AG04449 (cell line): ENCODE data around the gene COBL.

Experiments used
- CTCF ChIA-PET: fragments of 350-600 bp; formaldehyde crosslinking; extraction: SDS; loops from one replicate; lab custom pipeline; 2021; ENCODE audit warnings: antibody characterized with exemption; lab: Yijun Ruan, JAX
- POLR2A ChIA-PET: fragments of 400-600, 350-600 bp; formaldehyde crosslinking; extraction: SDS; loops from one replicate; lab custom pipeline; 2020; ENCODE audit warnings: antibody characterized with exemption, inconsistent platforms; lab: Yijun Ruan, JAX
- DNase-seq: peaks from one replicate; pipeline ENCODE4 v3.0.0-alpha.2; 2010; ENCODE audit warnings: low read depth, low spot score
- H3K4me3 ChIP-seq: 2 replicates; pipeline ENCODE4 v1.5.1; 2011; ENCODE audit warnings: low read depth, mild to moderate bottlenecking, control low read depth, low read length
- TF ChIP-seq, protein P1 (sequence below): IDR thresholded peaks from one replicate; pipeline ENCODE4 v1.5.1; 2011; ENCODE audit warnings: mild to moderate bottlenecking, moderate library complexity, low read length, control low read depth, inconsistent platforms; ENCODE audit not compliant: insufficient read depth; ENCODE audit errors: missing control alignments

The COBL gene

DNA sequence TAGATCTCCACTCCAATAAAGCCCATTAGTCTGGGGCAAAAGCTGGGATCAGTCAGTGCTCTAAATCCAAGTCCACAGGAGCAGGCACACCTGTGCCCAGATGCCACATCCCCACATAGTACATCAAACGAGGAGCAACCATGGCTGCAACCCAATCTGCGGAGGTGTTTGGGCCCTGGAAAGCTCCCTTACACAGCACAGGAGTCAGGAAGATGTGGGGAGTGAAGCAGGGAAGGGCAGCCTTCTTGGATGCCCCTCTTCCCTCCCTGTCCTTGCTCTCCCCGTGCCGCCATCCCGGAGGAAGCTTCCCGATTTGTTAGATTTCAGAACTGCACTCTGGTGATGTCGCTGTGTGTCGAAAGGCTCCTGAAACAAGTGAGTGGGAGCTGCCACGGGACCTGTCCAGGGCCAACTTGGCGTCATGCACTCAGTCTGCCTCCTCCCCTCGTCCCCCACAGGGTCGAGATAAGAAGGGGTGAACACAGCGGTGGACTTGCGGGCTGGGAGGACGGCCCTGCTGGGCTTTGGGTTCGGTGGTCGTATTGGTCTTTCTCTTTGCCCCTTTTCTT, 303.3 kb downstream of the COBL start:
- no peak for DNase-seq
- TF ChIP-seq, protein P1, sequence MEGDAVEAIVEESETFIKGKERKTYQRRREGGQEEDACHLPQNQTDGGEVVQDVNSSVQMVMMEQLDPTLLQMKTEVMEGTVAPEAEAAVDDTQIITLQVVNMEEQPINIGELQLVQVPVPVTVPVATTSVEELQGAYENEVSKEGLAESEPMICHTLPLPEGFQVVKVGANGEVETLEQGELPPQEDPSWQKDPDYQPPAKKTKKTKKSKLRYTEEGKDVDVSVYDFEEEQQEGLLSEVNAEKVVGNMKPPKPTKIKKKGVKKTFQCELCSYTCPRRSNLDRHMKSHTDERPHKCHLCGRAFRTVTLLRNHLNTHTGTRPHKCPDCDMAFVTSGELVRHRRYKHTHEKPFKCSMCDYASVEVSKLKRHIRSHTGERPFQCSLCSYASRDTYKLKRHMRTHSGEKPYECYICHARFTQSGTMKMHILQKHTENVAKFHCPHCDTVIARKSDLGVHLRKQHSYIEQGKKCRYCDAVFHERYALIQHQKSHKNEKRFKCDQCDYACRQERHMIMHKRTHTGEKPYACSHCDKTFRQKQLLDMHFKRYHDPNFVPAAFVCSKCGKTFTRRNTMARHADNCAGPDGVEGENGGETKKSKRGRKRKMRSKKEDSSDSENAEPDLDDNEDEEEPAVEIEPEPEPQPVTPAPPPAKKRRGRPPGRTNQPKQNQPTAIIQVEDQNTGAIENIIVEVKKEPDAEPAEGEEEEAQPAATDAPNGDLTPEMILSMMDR: no peak
- H3K4me3 ChIP-seq: no peak overlapping the region
- POLR2A ChIA-PET: no interaction called here
- CTCF ChIA-PET: no interaction called here

DNA sequence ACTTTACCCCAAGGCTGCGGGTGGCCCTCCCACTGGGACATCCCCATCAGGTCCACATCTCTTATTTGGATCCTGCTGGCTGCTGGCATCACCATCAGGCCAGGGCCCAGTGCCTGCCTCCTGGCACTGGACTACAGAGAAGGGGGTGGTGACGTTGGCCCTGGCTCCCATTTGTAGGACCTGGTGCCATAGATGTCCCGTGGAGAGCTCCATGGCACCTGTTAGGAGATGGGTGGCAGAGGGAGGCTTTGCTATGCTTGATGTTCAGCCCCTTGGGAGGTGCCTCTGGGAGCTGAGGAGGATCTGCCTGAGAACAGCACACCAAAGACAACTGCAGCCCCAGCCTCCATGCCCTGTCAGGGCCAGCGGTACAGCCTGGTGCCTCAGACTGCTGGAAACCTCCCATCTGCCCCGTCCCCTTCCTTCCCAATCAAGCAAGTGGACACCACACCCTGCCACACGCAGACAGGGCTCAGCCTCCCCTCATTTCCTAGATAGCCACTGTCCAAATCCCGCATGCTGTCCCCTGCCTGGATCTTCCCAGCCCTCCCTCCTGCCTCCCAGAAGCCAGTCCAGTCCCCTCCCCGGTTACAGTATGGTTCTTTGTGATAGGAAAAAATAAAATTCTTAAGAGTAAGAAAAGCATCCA, 303.9 kb downstream of the COBL start:
- H3K4me3 ChIP-seq: no peak overlapping the region
- CTCF ChIA-PET: no interaction called here
- POLR2A ChIA-PET: no interaction called here
- TF ChIP-seq, protein P1: no peak
- no peak for DNase-seq

DNA sequence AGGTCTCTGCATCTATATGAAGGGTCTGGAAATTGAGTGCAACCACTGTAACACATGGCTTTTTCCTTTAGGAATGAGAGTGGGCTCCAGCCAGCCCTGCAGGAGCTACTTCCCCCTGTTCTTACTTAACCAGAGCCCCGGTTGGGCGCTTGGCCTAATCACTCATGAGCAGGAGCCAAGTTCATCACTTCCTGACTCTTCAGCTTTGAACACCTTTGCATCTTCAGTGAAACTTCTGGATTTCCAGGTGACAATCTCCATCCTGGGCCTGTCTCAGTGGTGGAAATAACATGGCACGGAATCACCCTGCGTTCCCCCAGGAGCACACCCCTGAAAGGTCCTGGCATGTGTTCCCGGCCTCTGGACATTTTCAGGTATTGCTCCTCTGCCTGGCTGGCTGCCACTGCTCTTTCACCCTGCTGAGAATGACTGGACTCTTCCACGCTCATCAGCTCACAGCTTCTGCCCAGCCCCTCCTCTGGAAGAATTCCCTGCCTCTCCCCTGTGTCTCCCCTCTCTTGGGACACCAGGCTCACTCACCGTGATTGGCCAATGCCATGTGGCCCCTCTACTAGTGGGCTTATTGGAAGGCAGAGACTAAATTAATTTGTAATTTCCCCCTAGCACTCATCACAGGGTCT, 304.8 kb downstream of the COBL start:
- TF ChIP-seq, protein P1: no peak
- no peak for DNase-seq
- no peak overlapping the region for H3K4me3 ChIP-seq
- ChIA-PET POLR2A (no interaction called here), CTCF (interaction anchor here (1.0 kb wide), 1 partner anchor 9 kb away, joined by 3 read pairs; no protein-coding TSS in a partner anchor)

DNA sequence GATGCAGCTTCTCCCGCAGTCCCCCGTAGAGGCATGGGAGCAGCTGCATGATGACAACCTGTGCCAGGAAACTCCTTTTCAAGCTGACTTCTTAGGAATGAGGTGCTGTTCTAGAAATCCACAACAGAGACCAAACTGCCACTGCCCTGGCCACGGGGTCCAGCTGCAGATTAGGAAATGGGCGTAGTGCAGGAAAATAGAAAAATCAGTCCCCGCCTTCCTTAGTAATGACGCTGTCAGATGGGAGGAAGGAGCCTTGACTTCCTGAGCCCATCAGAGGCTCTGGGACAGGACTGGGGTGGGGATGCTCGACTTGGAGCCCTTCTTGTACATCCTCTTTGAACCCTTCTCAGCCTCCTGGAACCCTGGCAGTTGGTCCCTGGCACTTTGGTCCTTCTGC, 306.1 kb downstream of the COBL start:
- ChIA-PET CTCF (no interaction called here), POLR2A (interaction anchor here (2.3 kb wide), 1 partner anchor 9 kb away, joined by 9 read pairs; no protein-coding TSS in a partner anchor)
- no peak for DNase-seq
- no peak overlapping the region for H3K4me3 ChIP-seq
- TF ChIP-seq, protein P1: no peak

DNA sequence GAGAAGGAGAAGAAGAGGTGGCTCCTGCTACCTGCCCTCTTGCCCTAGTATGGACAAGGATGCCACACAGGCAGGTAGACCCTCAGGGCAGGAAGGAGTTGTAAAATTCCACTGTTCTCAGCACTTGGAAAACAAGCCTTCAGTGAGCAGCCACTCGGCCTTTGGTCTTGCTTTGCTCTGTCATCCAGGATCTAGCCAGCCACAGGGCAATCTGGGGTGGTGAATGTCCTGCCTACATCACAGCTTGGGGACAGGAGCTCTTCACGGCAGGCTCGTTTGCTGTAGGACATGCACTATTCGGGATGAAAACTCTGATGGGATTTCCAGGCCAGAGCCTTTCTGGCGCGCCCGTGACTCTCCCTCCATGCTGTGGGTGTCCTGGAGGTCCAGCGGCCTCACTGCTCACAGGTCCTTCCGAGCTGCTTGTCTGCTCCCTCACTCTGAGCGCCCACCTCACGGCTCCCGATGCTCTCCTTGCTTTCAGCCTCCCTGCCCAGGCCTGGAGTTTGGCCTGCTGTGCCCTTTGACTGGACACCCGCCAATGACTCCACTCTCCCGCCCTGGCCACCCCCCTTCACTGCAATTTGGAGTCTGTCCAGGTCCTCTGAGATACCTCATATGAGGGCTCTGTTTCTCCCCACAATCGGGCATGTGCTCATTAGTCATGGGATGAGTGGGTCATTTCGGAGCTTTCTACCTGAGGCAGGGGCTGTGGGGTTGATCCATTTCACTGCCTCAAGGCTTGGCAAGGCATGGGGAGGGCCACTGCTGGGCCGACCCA, 306.7 kb downstream of the COBL start:
- TF ChIP-seq, protein P1: no peak
- POLR2A ChIA-PET: interaction anchor here (1.2 to 2.3 kb wide), 2 partner anchors 10 to 25 kb away, joined by 3 to 9 read pairs; no protein-coding TSS in a partner anchor
- CTCF ChIA-PET: interaction anchor here (1.6 kb wide), 1 partner anchor 20 kb away, joined by 4 read pairs; no protein-coding TSS in a partner anchor
- H3K4me3 ChIP-seq: no peak overlapping the region
- DNase-seq: no peak
